Measurements from ENCODE around the gene ZBTB20.

The ZBTB20 gene

GRCh38 chr3:114498539-114499370 is 648.3 kb downstream of the ZBTB20 start:
- FAIRE-seq (no peak), DNase-seq (ENCODE audit: insufficient read length, low spot score) (no peak)
- no peak for TF ChIP-seq CTCF (IDR thresholded peaks at IDR 0.05; ENCODE audit: insufficient read depth, missing control alignments)

GRCh38 chr3:114496874-114497273 is 650.2 kb downstream of the ZBTB20 start:
- DNase-seq (ENCODE audit: insufficient read length, low spot score), result no peak
- TF ChIP-seq CTCF (IDR thresholded peaks at IDR 0.05; ENCODE audit: insufficient read depth, missing control alignments), result no peak
- no peak for FAIRE-seq

- FAIRE-seq (no peak), DNase-seq (ENCODE audit: insufficient read length, low spot score) (no peak)
- no peak for TF ChIP-seq CTCF (IDR thresholded peaks at IDR 0.05; ENCODE audit: insufficient read depth, missing control alignments)
Measured at GRCh38 chr3:114496466-114496865, 650.6 kb downstream of the ZBTB20 start.

GRCh38 chr3:114496021-114496434 is 651.1 kb downstream of the ZBTB20 start:
- FAIRE-seq, result no peak
- TF ChIP-seq CTCF (IDR thresholded peaks at IDR 0.05; ENCODE audit: insufficient read depth, missing control alignments), result no peak
- DNase-seq (ENCODE audit: insufficient read length, low spot score), result no peak

- DNase-seq (ENCODE audit: insufficient read length, low spot score), result no peak
- FAIRE-seq, result no peak
- no peak for TF ChIP-seq CTCF (IDR thresholded peaks at IDR 0.05; ENCODE audit: insufficient read depth, missing control alignments)
Measured at GRCh38 chr3:114494498-114494897, 652.6 kb downstream of the ZBTB20 start.

- TF ChIP-seq CTCF (IDR thresholded peaks at IDR 0.05; ENCODE audit: insufficient read depth, missing control alignments), result no peak
- no peak for FAIRE-seq
- no peak for DNase-seq (ENCODE audit: insufficient read length, low spot score)
Measured at GRCh38 chr3:114490829-114491228, 656.3 kb downstream of the ZBTB20 start.

GRCh38 chr3:114487502-114487901 is 659.6 kb downstream of the ZBTB20 start:
- no peak for DNase-seq (ENCODE audit: insufficient read length, low spot score)
- TF ChIP-seq CTCF (IDR thresholded peaks at IDR 0.05; ENCODE audit: insufficient read depth, missing control alignments), result no peak
- FAIRE-seq, result no peak
